KMS-11 (cell line): Measurements from ENCODE around the gene PALM3.

Experiments
- H2AFZ ChIP-seq: fragments of 200-600 bp; sonication (generic); 2 replicates; pipeline ENCODE4 v1.6.1; 2016; ENCODE audit warnings: antibody characterized with exemption, mixed run types, low read depth
- H3K27ac ChIP-seq: fragments of 200-600 bp; sonication (generic); 2 replicates; pipeline ENCODE4 v1.6.1; 2016; ENCODE audit warnings: mild to moderate bottlenecking, mixed run types
- H3K27me3 ChIP-seq: fragments of 200-600 bp; sonication (generic); 2 replicates; pipeline ENCODE4 v1.6.1; 2017; ENCODE audit warnings: mild to moderate bottlenecking, low read depth, mixed run types, moderate library complexity; ENCODE audit not compliant: insufficient read depth
- H3K36me3 ChIP-seq: fragments of 200-600 bp; sonication (generic); 2 replicates; pipeline ENCODE4 v1.6.1; 2017; ENCODE audit warnings: mild to moderate bottlenecking, mixed run types; ENCODE audit not compliant: insufficient read depth
- H3K4me1 ChIP-seq: fragments of 200-600 bp; sonication (generic); 2 replicates; pipeline ENCODE4 v1.6.1; 2016; ENCODE audit warnings: mild to moderate bottlenecking, low read depth, mixed run types; ENCODE audit not compliant: poor library complexity, severe bottlenecking
- H3K4me2 ChIP-seq: fragments of 200-600 bp; sonication (generic); 2 replicates; pipeline ENCODE4 v1.7.0; 2016; ENCODE audit warnings: mild to moderate bottlenecking, mixed run types
- H3K4me3 ChIP-seq: fragments of 200-600 bp; sonication (generic); IDR thresholded peaks from 2 replicates; pipeline ENCODE4 v1.6.1; 2017; ENCODE audit warnings: low read depth, low read length, mixed read lengths; ENCODE audit not compliant: insufficient read depth
- H3K79me2 ChIP-seq: fragments of 200-600 bp; sonication (generic); 2 replicates; pipeline ENCODE4 v1.6.1; 2016; ENCODE audit warnings: low read depth, mixed run types; ENCODE audit not compliant: insufficient read depth
- H3K9ac ChIP-seq: fragments of 200-600 bp; sonication (generic); 2 replicates; pipeline ENCODE4 v1.6.1; 2016; ENCODE audit warnings: mild to moderate bottlenecking, mixed run types
- H4K20me1 ChIP-seq: fragments of 200-600 bp; sonication (generic); 2 replicates; pipeline ENCODE4 v1.6.1; 2016; ENCODE audit warnings: mild to moderate bottlenecking, mixed run types; ENCODE audit not compliant: insufficient read depth
- TF ChIP-seq, protein P1 (sequence below): fragments of 200-600 bp; sonication (generic); conservative IDR thresholded peaks from 2 replicates; pipeline ENCODE4 v1.6.1; 2017; ENCODE audit warnings: low read depth, mild to moderate bottlenecking, antibody characterized with exemption, low read length, moderate library complexity, mixed read lengths

Gene PALM3

DNA sequence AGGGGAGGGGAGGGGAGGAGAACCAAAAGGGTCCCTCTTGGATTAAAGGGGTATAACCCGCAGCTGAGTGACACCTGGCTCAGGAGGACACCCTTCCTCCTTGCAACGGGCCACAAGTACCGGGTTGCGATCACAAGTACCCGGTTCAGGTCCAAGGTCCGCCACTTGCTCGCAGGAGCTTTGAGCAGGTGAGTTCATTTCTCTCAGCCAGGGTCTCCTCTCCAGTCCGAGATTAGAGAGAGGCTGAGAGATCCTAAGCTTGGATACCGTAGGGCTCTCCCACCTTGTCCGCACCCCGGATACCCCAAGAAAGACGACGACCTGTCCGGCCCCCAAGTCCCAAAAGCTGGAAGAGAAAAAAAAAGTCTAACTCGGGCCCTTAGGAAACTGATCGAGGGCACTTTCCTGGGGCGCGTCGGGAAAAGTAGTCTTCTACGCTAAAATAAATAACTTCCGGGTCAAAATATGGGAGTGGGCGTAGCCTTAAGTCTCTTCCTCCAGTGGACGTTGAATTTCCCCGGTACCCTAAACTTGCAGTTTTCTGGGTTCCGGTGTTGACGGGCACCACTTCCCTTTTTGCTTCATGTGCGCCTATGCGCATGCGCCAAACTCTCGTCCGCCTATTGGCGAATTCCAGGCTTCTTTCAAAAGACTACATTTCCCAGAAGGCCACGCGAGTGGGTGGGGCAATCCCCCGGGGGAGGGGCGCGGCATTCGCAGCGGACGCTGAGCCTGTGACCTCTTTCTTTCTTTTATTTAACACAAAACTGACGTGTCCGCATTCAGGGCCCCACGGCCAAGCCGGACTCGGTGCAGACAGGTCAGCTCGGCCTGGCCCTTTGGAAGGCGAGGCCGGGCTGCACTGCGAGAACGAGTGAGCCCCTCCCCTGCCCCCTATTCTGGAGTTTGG, 19.3 kb upstream of the PALM3 start:
- H3K4me1 ChIP-seq, result peaks cover 10% of the 10 kb centered on the region
- peak overlapping the region; percentile 72 for H2AFZ ChIP-seq
- H3K4me2 ChIP-seq, result peak overlapping the region; percentile 75
- no peaks in the 10 kb centered on the region for H3K36me3 ChIP-seq
- TF ChIP-seq, protein P1, sequence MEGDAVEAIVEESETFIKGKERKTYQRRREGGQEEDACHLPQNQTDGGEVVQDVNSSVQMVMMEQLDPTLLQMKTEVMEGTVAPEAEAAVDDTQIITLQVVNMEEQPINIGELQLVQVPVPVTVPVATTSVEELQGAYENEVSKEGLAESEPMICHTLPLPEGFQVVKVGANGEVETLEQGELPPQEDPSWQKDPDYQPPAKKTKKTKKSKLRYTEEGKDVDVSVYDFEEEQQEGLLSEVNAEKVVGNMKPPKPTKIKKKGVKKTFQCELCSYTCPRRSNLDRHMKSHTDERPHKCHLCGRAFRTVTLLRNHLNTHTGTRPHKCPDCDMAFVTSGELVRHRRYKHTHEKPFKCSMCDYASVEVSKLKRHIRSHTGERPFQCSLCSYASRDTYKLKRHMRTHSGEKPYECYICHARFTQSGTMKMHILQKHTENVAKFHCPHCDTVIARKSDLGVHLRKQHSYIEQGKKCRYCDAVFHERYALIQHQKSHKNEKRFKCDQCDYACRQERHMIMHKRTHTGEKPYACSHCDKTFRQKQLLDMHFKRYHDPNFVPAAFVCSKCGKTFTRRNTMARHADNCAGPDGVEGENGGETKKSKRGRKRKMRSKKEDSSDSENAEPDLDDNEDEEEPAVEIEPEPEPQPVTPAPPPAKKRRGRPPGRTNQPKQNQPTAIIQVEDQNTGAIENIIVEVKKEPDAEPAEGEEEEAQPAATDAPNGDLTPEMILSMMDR, result no peak
- H4K20me1 ChIP-seq, result no peaks in the 10 kb centered on the region
- H3K4me3 ChIP-seq, result no peak overlapping the region
- no peaks in the 10 kb centered on the region for H3K79me2 ChIP-seq
- H3K9ac ChIP-seq, result peak overlapping the region; percentile 61
- H3K27ac ChIP-seq, result peak overlapping the region; percentile 35
- no peaks in the 10 kb centered on the region for H3K27me3 ChIP-seq

DNA sequence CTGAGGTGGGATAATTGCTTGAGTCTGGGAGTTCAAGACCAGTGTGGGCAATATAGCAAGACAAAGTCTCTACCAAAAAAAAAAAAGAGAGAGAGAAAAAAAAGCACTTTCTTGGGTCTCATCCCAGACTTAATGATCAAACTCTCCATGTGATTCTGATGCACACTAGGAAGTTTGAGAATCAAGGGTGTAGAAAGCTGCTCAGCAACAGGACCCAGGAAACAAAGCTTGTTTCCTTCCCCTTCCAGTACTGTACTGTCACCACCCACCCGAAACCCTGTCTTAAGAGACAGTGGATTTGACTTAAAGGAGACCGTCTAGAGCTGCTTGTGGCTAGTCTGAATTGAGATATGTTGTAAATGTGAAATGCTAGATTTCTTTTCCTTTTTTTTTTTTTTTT, 16.5 kb upstream of the PALM3 start:
- Histone ChIP-seq H2AFZ (no peak overlapping the region), H3K4me1 (peaks cover 28% of the 10 kb centered on the region), H3K4me2 (no peak overlapping the region), H3K4me3 (no peak overlapping the region), H4K20me1 (no peaks in the 10 kb centered on the region), H3K27ac (no peak overlapping the region), H3K9ac (no peak overlapping the region), H3K27me3 (peaks cover 4% of the 10 kb centered on the region; the same call in 1 of the 2 replicates), H3K36me3 (no peaks in the 10 kb centered on the region), H3K79me2 (no peaks in the 10 kb centered on the region)
- TF ChIP-seq, protein P1, result no peak

DNA sequence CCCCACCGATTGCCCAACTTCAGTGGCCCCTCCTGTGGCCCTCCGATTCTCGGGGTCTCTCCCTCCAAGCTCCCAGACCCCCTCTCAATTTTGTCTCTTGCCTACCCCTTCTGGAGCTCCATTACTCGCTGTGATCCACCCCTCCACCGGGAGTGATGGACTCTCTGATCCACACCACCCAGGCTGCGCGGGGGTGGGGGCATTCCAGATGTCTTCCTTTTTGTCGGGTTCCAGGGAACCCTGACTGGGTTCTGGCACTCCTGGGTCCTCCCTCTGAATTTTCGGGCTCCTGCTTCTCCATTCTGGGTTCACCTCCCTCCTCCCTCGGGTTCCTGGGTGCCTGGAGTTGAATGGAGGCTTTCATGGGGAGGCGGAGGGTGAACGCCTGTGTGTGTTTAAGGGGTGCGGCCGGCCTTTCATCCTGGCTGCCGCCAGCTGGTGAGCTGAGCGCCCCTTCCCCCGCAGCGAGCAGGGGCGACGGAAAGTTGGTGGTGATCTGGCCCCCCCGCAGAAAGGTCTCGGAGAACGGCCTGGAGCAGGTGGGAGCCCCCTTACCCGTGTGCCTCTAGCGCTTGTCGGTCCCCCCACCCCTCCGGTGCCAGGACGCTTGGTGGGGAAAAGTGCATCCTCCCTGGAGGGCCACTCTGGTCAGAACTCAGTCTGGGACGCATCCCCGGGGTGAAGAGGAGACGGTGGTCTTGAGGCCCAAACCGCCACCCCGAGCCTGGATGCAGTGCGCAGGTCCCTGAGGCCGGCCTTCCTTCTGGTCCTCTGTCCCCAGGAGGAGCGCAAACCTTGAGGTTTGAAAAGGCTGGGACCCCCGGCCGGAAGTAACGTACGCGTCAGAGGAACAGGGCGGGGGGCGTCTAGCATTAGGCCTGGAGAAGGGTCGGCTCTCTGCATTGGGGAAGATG, 12.3 kb upstream of the PALM3 start:
- Histone ChIP-seq H3K9ac (peak overlapping the region; percentile 25; the same call in 1 of the 2 replicates), H3K4me1 (peaks cover 25% of the 10 kb centered on the region), H4K20me1 (no peaks in the 10 kb centered on the region), H3K27ac (no peak overlapping the region), H3K79me2 (no peaks in the 10 kb centered on the region), H3K36me3 (no peaks in the 10 kb centered on the region), H3K4me2 (peak overlapping the region; percentile 96), H2AFZ (peak overlapping the region; percentile 88), H3K27me3 (peaks cover 4% of the 10 kb centered on the region; the same call in 1 of the 2 replicates), H3K4me3 (no peak overlapping the region)
- TF ChIP-seq, protein P1, result no peak

DNA sequence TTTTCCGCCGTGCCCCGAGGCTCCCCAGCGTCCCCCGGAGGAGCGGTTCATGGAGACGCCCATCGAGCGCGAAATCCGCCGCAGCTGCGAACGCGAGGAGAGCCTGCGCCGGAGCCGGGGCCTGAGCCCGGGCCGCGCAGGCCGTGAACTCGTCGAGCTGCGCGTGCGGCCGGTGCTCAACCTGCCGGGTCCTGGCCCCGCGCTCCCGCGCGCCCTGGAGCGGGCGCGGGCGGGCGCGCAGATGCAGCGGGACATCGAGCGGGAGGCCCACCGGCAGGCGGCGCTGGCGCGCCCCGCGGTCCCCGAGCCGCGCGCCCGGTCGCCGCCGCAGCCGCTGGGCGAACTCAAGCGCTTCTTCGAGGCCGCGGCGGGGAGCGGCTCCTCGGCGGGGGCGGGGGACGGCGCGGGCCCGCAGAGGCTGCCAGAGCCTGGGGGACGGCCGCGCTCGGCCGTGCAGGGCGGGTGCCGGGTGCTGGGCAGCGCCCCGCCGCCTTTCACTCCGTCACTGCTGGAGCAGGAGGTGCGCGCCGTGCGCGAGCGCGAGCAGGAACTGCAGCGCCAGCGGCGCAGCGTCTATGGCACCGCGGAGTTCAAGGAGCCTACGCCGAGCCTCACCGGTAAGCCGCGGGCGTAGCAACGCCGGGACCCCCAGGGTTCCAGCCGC, 11.5 kb upstream of the PALM3 start:
- H3K4me1 ChIP-seq, result peaks cover 25% of the 10 kb centered on the region
- H3K79me2 ChIP-seq, result no peaks in the 10 kb centered on the region
- TF ChIP-seq, protein P1, result peak; percentile 10; the same call in 1 of the 2 replicates
- no peak overlapping the region for H3K4me3 ChIP-seq
- H3K4me2 ChIP-seq, result peak overlapping the region; percentile 99
- H4K20me1 ChIP-seq, result no peaks in the 10 kb centered on the region
- peak overlapping the region; percentile 96 for H2AFZ ChIP-seq
- peak overlapping the region; percentile 25; the same call in 1 of the 2 replicates for H3K9ac ChIP-seq
- no peaks in the 10 kb centered on the region for H3K36me3 ChIP-seq
- H3K27me3 ChIP-seq, result peaks cover 4% of the 10 kb centered on the region; the same call in 1 of the 2 replicates
- no peak overlapping the region for H3K27ac ChIP-seq
